ENCODE data around the gene ACSM6.

DNA sequence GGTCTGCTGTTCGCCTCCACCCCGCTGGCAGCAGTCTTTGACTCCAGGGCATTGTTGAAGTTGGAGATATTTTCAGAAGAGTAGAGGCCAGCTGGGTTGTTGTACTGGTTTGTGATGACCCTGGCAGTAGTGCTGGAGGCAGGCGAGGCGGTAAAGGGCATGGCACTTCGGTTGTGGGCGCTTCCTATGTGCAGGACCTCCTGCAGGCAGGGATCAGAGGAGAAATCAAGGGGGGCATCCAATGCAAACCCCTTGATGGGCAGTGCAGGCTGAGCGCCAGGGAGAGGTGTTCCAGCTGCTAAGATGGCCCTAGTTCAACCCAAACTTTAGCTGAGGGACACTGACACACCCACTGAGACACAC lies 69.8 kb downstream of the ACSM6 start:
- TF ChIP-seq, protein P1, sequence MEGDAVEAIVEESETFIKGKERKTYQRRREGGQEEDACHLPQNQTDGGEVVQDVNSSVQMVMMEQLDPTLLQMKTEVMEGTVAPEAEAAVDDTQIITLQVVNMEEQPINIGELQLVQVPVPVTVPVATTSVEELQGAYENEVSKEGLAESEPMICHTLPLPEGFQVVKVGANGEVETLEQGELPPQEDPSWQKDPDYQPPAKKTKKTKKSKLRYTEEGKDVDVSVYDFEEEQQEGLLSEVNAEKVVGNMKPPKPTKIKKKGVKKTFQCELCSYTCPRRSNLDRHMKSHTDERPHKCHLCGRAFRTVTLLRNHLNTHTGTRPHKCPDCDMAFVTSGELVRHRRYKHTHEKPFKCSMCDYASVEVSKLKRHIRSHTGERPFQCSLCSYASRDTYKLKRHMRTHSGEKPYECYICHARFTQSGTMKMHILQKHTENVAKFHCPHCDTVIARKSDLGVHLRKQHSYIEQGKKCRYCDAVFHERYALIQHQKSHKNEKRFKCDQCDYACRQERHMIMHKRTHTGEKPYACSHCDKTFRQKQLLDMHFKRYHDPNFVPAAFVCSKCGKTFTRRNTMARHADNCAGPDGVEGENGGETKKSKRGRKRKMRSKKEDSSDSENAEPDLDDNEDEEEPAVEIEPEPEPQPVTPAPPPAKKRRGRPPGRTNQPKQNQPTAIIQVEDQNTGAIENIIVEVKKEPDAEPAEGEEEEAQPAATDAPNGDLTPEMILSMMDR (IDR thresholded peaks at IDR 0.05), result no peak
- peak in 1 of 2 donors; percentile 17 for TF ChIP-seq POLR2AphosphoS5 (IDR thresholded peaks at IDR 0.05; ENCODE audit: insufficient read depth in 1 of 2, low read depth in 1 of 2)
- no peak for TF ChIP-seq POLR2A (IDR thresholded peaks at IDR 0.05)
